GM23338 (cell line): ENCODE measurements around the gene DTD1. TPM values are rescaled to one million over a fixed set of nuclear protein-coding genes. Genes with fewer than 3 reads are reported as not detected.

Source experiments
- ATAC-seq: fragments of 200-7000 bp; cut with Tn5 transposase; 3 replicates; pipeline ENCODE4 v1.9.1; 2020
- DNase-seq: peaks from one replicate; pipeline ENCODE4 v3.0.0-alpha.2; 2015; ENCODE audit warnings: low spot score
- H2AFZ ChIP-seq: fragments of 200-600 bp; sonication (generic); 2 replicates; pipeline ENCODE4 v1.8.0; 2016; ENCODE audit warnings: antibody characterized with exemption, mild to moderate bottlenecking, moderate library complexity
- H3F3A ChIP-seq: fragments of 200-600 bp; sonication (generic); replicated peaks from 2 replicates; pipeline ENCODE4 v1.8.0; 2017; ENCODE audit warnings: antibody characterized with exemption, mixed run types, low read depth
- H3K27ac ChIP-seq: fragments of 200-600 bp; sonication (generic); 2 replicates; pipeline ENCODE4 v1.6.1; 2016; ENCODE audit warnings: low read depth
- H3K27me3 ChIP-seq: fragments of 200-600 bp; sonication (generic); 2 replicates; pipeline ENCODE4 v1.8.0; 2016; ENCODE audit warnings: mild to moderate bottlenecking, mixed run types, moderate library complexity; ENCODE audit not compliant: insufficient read depth
- H3K36me3 ChIP-seq: fragments of 200-600 bp; sonication (generic); 2 replicates; pipeline ENCODE4 v1.8.0; 2016; ENCODE audit warnings: mild to moderate bottlenecking; ENCODE audit not compliant: insufficient read depth
- H3K4me1 ChIP-seq: fragments of 200-600 bp; sonication (generic); 2 replicates; pipeline ENCODE4 v1.8.0; 2016; ENCODE audit warnings: mild to moderate bottlenecking, moderate library complexity; ENCODE audit not compliant: insufficient read depth
- H3K4me2 ChIP-seq: fragments of 200-600 bp; sonication (generic); 2 replicates; pipeline ENCODE4 v1.7.1; 2017; ENCODE audit warnings: mixed run types
- H3K4me3 ChIP-seq: fragments of 200-600 bp; sonication (generic); 2 replicates; pipeline ENCODE4 v1.6.1; 2016; ENCODE audit warnings: mixed run types
- H3K79me2 ChIP-seq: fragments of 200-600 bp; sonication (generic); replicated peaks from 2 replicates; pipeline ENCODE4 v1.8.0; 2017; ENCODE audit warnings: mild to moderate bottlenecking; ENCODE audit not compliant: insufficient read depth
- H3K9me2 ChIP-seq: fragments of 200-600 bp; sonication (generic); 2 replicates; pipeline ENCODE4 v1.8.0; 2017; ENCODE audit not compliant: insufficient read depth
- H4K20me1 ChIP-seq: fragments of 200-600 bp; sonication (generic); replicated peaks from 2 replicates; pipeline ENCODE4 v1.8.0; 2017; ENCODE audit warnings: mild to moderate bottlenecking; ENCODE audit not compliant: insufficient read depth
- H3K27ac Mint-ChIP-seq: 2 replicates; pipeline ENCODE4 v1.8.0; 2020; ENCODE audit warnings: inconsistent platforms, mild to moderate bottlenecking, moderate library complexity, mixed read lengths
- H3K27me3 Mint-ChIP-seq: 3 replicates; pipeline ENCODE4 v1.8.0; 2022; ENCODE audit warnings: low read depth, mild to moderate bottlenecking, moderate library complexity, mixed read lengths, inconsistent platforms; ENCODE audit not compliant: insufficient read depth, poor library complexity
- H3K36me3 Mint-ChIP-seq: 3 replicates; pipeline ENCODE4 v1.8.0; 2021; ENCODE audit warnings: low read depth, mild to moderate bottlenecking, inconsistent platforms, moderate library complexity, mixed read lengths
- H3K4me1 Mint-ChIP-seq: 3 replicates; pipeline ENCODE4 v1.8.0; 2020; ENCODE audit warnings: mild to moderate bottlenecking, inconsistent platforms, mixed read lengths
- H3K4me3 Mint-ChIP-seq: 3 replicates; pipeline ENCODE4 v1.8.0; 2021; ENCODE audit warnings: moderate library complexity, mild to moderate bottlenecking, inconsistent platforms, mixed read lengths
- H3K9me3 Mint-ChIP-seq: 3 replicates; pipeline ENCODE4 v1.8.0; 2020; ENCODE audit warnings: moderate library complexity, mild to moderate bottlenecking, inconsistent platforms, mixed read lengths
- CREB1 ChIP-seq: fragments of 250-450 bp; sonication (Bioruptor Pico); IDR thresholded peaks from 2 replicates; pipeline ENCODE4 v1.5.0; 2020; ENCODE audit warnings: low read depth, mild to moderate bottlenecking, moderate library complexity
- EZH2 ChIP-seq: fragments of 200-600 bp; sonication (generic); IDR thresholded peaks from one replicate; pipeline ENCODE4 v1.8.0; 2017; ENCODE audit warnings: antibody characterized with exemption, mild to moderate bottlenecking, low read depth; ENCODE audit not compliant: unreplicated experiment
- EZH2phosphoT487 ChIP-seq: fragments of 200-600 bp; sonication (generic); IDR thresholded peaks from one replicate; pipeline ENCODE4 v1.8.1; 2018; ENCODE audit warnings: antibody characterized with exemption; ENCODE audit not compliant: unreplicated experiment
- NANOG ChIP-seq: IDR thresholded peaks from 2 replicates; pipeline ENCODE4 v1.6.1; 2016; ENCODE audit warnings: antibody characterized with exemption, borderline replicate concordance
- POLR2AphosphoS5 ChIP-seq: IDR thresholded peaks from 2 replicates; pipeline ENCODE4 v1.6.1; 2016; ENCODE audit warnings: antibody characterized with exemption, low read depth
- STAT1 ChIP-seq: IDR thresholded peaks from one replicate; pipeline ENCODE4 v1.6.1; 2016; ENCODE audit warnings: antibody characterized with exemption; ENCODE audit not compliant: unreplicated experiment
- ZNF462 ChIP-seq: fragments of 250-450 bp; sonication (Bioruptor Pico); IDR thresholded peaks from 2 replicates; pipeline ENCODE4 v1.5.0; 2020; ENCODE audit warnings: mild to moderate bottlenecking, moderate library complexity
- polyA plus RNA-seq: library from polyadenylated mRNA; unstranded; fragments of >200 nt; fragmentation: Nextera tagmentation; extraction: Ambion mirVana; gene quantifications from 2 replicates; pipeline ENCODE4 v1.2.1, GENCODE V29; 2016
- total RNA-seq: library from RNA; depleted of rRNA; stranded (reverse); fragments of >200 nt; shearing (Covaris generic); gene quantifications from 2 replicates; pipeline ENCODE4 v1.2.3, GENCODE V29; 2014
- TF ChIP-seq, protein P1 (sequence below): IDR thresholded peaks from 2 replicates; pipeline ENCODE4 v1.6.1; 2016; ENCODE audit warnings: antibody characterized with exemption
- TF ChIP-seq, protein P2 (sequence below), 2 experiments: fragments of 200-600 bp in 1 of 2; sonication (generic) in 1 of 2; conservative IDR thresholded peaks; 2 replicates each; pipeline versions ENCODE4 v1.5.1 to v1.6.1; 2016 to 2017; ENCODE audit warnings: antibody characterized with exemption in 2 of 2, low read depth in 2 of 2, mild to moderate bottlenecking in 2 of 2, moderate library complexity in 1 of 2

The DTD1 gene
- total and polyA plus RNA-seq, 2 experiments from 2014 or later: 69.8 to 74.0 TPM

GRCh38 chr20:18773566-18773965 is 185.7 kb downstream of the DTD1 start:
- no peaks in the 10 kb centered on the region for H3K4me1 Mint-ChIP-seq
- H3K9me2 ChIP-seq: no peaks in the 10 kb centered on the region; the same call in 1 of the 2 replicates
- H2AFZ ChIP-seq: no peak overlapping the region
- no peak overlapping the region for H3K4me3 Mint-ChIP-seq
- H3K36me3 ChIP-seq: no peaks in the 10 kb centered on the region
- H3K27me3 Mint-ChIP-seq: peaks cover 2% of the 10 kb centered on the region
- no peaks in the 10 kb centered on the region for H3K4me1 ChIP-seq
- H3K36me3 Mint-ChIP-seq: no peaks in the 10 kb centered on the region
- no peaks in the 10 kb centered on the region for H3F3A ChIP-seq
- DNase-seq: no peak
- H3K4me3 ChIP-seq: no peak overlapping the region
- H3K4me2 ChIP-seq: no peak overlapping the region
- H3K9me3 Mint-ChIP-seq: peaks cover 7% of the 10 kb centered on the region; the same call in 1 of the 3 replicates
- no peak for ATAC-seq
- H4K20me1 ChIP-seq: no peaks in the 10 kb centered on the region
- H3K27ac Mint-ChIP-seq: no peak overlapping the region
- TF ChIP-seq, protein P1, sequence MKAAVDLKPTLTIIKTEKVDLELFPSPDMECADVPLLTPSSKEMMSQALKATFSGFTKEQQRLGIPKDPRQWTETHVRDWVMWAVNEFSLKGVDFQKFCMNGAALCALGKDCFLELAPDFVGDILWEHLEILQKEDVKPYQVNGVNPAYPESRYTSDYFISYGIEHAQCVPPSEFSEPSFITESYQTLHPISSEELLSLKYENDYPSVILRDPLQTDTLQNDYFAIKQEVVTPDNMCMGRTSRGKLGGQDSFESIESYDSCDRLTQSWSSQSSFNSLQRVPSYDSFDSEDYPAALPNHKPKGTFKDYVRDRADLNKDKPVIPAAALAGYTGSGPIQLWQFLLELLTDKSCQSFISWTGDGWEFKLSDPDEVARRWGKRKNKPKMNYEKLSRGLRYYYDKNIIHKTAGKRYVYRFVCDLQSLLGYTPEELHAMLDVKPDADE: no peak
- TF ChIP-seq ZNF462 (no peak), CREB1 (no peak), POLR2AphosphoS5 (no peak), NANOG (no peak), STAT1 (no peak), EZH2 (no peak), EZH2phosphoT487 (no peak)
- TF ChIP-seq, protein P2, sequence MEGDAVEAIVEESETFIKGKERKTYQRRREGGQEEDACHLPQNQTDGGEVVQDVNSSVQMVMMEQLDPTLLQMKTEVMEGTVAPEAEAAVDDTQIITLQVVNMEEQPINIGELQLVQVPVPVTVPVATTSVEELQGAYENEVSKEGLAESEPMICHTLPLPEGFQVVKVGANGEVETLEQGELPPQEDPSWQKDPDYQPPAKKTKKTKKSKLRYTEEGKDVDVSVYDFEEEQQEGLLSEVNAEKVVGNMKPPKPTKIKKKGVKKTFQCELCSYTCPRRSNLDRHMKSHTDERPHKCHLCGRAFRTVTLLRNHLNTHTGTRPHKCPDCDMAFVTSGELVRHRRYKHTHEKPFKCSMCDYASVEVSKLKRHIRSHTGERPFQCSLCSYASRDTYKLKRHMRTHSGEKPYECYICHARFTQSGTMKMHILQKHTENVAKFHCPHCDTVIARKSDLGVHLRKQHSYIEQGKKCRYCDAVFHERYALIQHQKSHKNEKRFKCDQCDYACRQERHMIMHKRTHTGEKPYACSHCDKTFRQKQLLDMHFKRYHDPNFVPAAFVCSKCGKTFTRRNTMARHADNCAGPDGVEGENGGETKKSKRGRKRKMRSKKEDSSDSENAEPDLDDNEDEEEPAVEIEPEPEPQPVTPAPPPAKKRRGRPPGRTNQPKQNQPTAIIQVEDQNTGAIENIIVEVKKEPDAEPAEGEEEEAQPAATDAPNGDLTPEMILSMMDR (conservative IDR thresholded peaks at IDR 0.05; ENCODE audit: low read depth in 2 of 2): no peak
- H3K27me3 ChIP-seq: no peaks in the 10 kb centered on the region
- H3K27ac ChIP-seq: no peak overlapping the region
- no peaks in the 10 kb centered on the region for H3K79me2 ChIP-seq
